H1 (cell line): Measurements from ENCODE around the gene TFB2M. TPM values are rescaled to one million over a fixed set of nuclear protein-coding genes. Genes with fewer than 3 reads are reported as not detected.

ENCODE experiments used
- CTCF ChIA-PET: fragments of 300-600 bp; sonication (Branson Sonifier 250); formaldehyde crosslinking; loops from one replicate; lab custom pipeline; 2021; ENCODE audit not compliant: partially characterized antibody; lab: Charles Lee
- POLR2A ChIA-PET: fragments of 300-600 bp; sonication (Branson Sonifier 250); formaldehyde crosslinking; loops from one replicate; lab custom pipeline; 2021; ENCODE audit warnings: inconsistent platforms; ENCODE audit not compliant: partially characterized antibody; lab: Charles Lee
- DNase-seq, 2 experiments: peaks; one replicate each; pipeline versions ENCODE4 v3.0.0 to v3.0.0-alpha.2; 2010 to 2022; ENCODE audit warnings: low spot score in 2 of 2, low read depth in 1 of 2, mixed read lengths in 1 of 2
- FAIRE-seq: peaks from 2 replicates; lab custom pipeline; 2011; peaks lifted over from hg19 to GRCh38; lab: Jason Lieb, UNC
- H2AFZ ChIP-seq: 2 replicates; pipeline ENCODE4 v1.8.1; 2012; ENCODE audit warnings: low read length, inconsistent platforms
- H2AK5ac ChIP-seq: 2 replicates; pipeline ENCODE4 v1.6.1; 2013; ENCODE audit warnings: low read depth, low read length
- H2BK120ac ChIP-seq: replicated peaks from 2 replicates; pipeline ENCODE3; 2013; ENCODE audit warnings: low read depth, low read length, inconsistent platforms
- H2BK12ac ChIP-seq: 2 replicates; pipeline ENCODE4 v1.6.1; 2013; ENCODE audit warnings: low read depth, low read length
- H2BK15ac ChIP-seq: 2 replicates; pipeline ENCODE4 v1.6.1; 2013; ENCODE audit warnings: low read length
- H2BK20ac ChIP-seq: 2 replicates; pipeline ENCODE4 v1.6.1; 2013; ENCODE audit warnings: low read length
- H2BK5ac ChIP-seq: 2 replicates; pipeline ENCODE4 v1.6.1; 2013; ENCODE audit warnings: low read depth, low read length
- H3K14ac ChIP-seq: 2 replicates; pipeline ENCODE4 v1.6.1; 2013; ENCODE audit warnings: inconsistent platforms; ENCODE audit not compliant: insufficient read length
- H3K18ac ChIP-seq: 2 replicates; pipeline ENCODE4 v1.6.1; 2013; ENCODE audit warnings: low read length; ENCODE audit errors: extremely low read depth
- H3K23ac ChIP-seq: 2 replicates; pipeline ENCODE4 v1.6.1; 2013; ENCODE audit warnings: inconsistent platforms; ENCODE audit not compliant: insufficient read length
- H3K23me2 ChIP-seq: 2 replicates; pipeline ENCODE4 v1.6.1; 2013; ENCODE audit warnings: low read depth, low read length
- H3K27ac ChIP-seq: 2 replicates; pipeline ENCODE4 v1.6.1; 2011; ENCODE audit warnings: low read depth, low read length, inconsistent platforms
- H3K27me3 ChIP-seq, 4 experiments: replicated peaks in 1 of 4; 1 replicate in 1 of 4; 2 replicates in 3 of 4; pipeline versions ENCODE4 v1.6.1 to v1.8.1; 2011 to 2013; ENCODE audit warnings: low read length in 3 of 4, mild to moderate bottlenecking in 3 of 4, inconsistent platforms in 2 of 4, mixed read lengths in 2 of 4, moderate library complexity in 1 of 4; ENCODE audit not compliant: control insufficient read depth in 3 of 4, insufficient read depth in 3 of 4; ENCODE audit errors: extremely low read depth in 1 of 4
- H3K36me3 ChIP-seq, 4 experiments: 2 replicates each; pipeline versions ENCODE4 v1.6.1 to v1.8.1; 2011 to 2013; ENCODE audit warnings: mild to moderate bottlenecking in 4 of 4, low read length in 3 of 4, moderate library complexity in 2 of 4, control low read depth in 1 of 4, inconsistent platforms in 1 of 4; ENCODE audit not compliant: insufficient read depth in 4 of 4, control insufficient read depth in 2 of 4
- H3K4ac ChIP-seq: replicated peaks from 2 replicates; pipeline ENCODE3; 2013; ENCODE audit warnings: low read length, low read depth, mixed read lengths, inconsistent platforms; ENCODE audit not compliant: insufficient read length
- H3K4me1 ChIP-seq, 4 experiments: replicated peaks in 1 of 4; 1 replicate in 1 of 4; 2 replicates in 3 of 4; pipeline versions ENCODE4 v1.6.1 to v1.8.1; 2011 to 2013; ENCODE audit warnings: low read length in 3 of 4, inconsistent platforms in 2 of 4, mixed read lengths in 1 of 4; ENCODE audit not compliant: insufficient read depth in 4 of 4, control insufficient read depth in 3 of 4
- H3K4me2 ChIP-seq, 2 experiments: 2 replicates each; pipeline versions ENCODE4 v1.6.1 to v1.8.1; 2011 to 2013; ENCODE audit warnings: low read depth in 2 of 2, low read length in 2 of 2, control low read depth in 1 of 2, inconsistent platforms in 1 of 2, mild to moderate bottlenecking in 1 of 2; ENCODE audit not compliant: insufficient read depth in 1 of 2
- H3K4me3 ChIP-seq, 4 experiments: fragments of 200-600, 300-600 bp in 1 of 4; sonication (generic), shearing (Covaris generic), sonication (Bioruptor Twin) in 1 of 4; 2 replicates each; pipeline versions ENCODE4 v1.5.1 to v1.8.1; 2011 to 2016; ENCODE audit warnings: low read length in 4 of 4, low read depth in 3 of 4, control low read depth in 2 of 4, inconsistent platforms in 2 of 4, mild to moderate bottlenecking in 2 of 4, mixed read lengths in 1 of 4, moderate library complexity in 1 of 4; ENCODE audit not compliant: insufficient read depth in 2 of 4; ENCODE audit errors: extremely low read depth in 1 of 4
- H3K56ac ChIP-seq: replicated peaks from 2 replicates; pipeline ENCODE3; 2013; ENCODE audit warnings: low read depth, mild to moderate bottlenecking, mixed read lengths, low read length, inconsistent platforms; ENCODE audit not compliant: insufficient read length
- H3K79me1 ChIP-seq: 2 replicates; pipeline ENCODE4 v1.6.1; 2013; ENCODE audit warnings: low read depth, low read length, control low read depth
- H3K79me2 ChIP-seq, 2 experiments: 2 replicates each; pipeline versions ENCODE4 v1.6.1 to v1.8.1; 2012 to 2013; ENCODE audit warnings: low read length in 2 of 2, mild to moderate bottlenecking in 2 of 2, inconsistent platforms in 1 of 2; ENCODE audit not compliant: insufficient read depth in 2 of 2, control insufficient read depth in 1 of 2
- H3K9ac ChIP-seq, 4 experiments: replicated peaks in 1 of 4; 1 replicate in 1 of 4; 2 replicates in 3 of 4; pipeline versions ENCODE4 v1.6.1 to v1.8.1; 2011 to 2013; ENCODE audit warnings: low read depth in 3 of 4, low read length in 3 of 4, control low read depth in 2 of 4, mild to moderate bottlenecking in 2 of 4, moderate library complexity in 2 of 4, inconsistent platforms in 1 of 4; ENCODE audit errors: extremely low read depth in 1 of 4
- H3K9me3 ChIP-seq, 2 experiments: 2 replicates each; pipeline versions ENCODE4 v1.6.1 to v1.8.1; 2012 to 2013; ENCODE audit warnings: mild to moderate bottlenecking in 2 of 2, moderate library complexity in 2 of 2, control low read depth in 1 of 2, inconsistent platforms in 1 of 2, low read depth in 1 of 2, low read length in 1 of 2, mixed read lengths in 1 of 2; ENCODE audit not compliant: insufficient read depth in 2 of 2
- H4K20me1 ChIP-seq, 2 experiments: replicated peaks in 1 of 2; 2 replicates each; pipeline versions ENCODE3 to v1.8.1; 2011 to 2013; ENCODE audit warnings: inconsistent platforms in 2 of 2, low read length in 2 of 2, mild to moderate bottlenecking in 1 of 2; ENCODE audit not compliant: insufficient read depth in 2 of 2, control insufficient read depth in 1 of 2
- H4K5ac ChIP-seq: 2 replicates; pipeline ENCODE4 v1.6.1; 2013; ENCODE audit warnings: low read length, low read depth, mixed read lengths, inconsistent platforms; ENCODE audit not compliant: insufficient read length
- H4K8ac ChIP-seq: 2 replicates; pipeline ENCODE4 v1.8.0; 2013; ENCODE audit warnings: mild to moderate bottlenecking, moderate library complexity, low read length, inconsistent platforms; ENCODE audit not compliant: insufficient read depth; ENCODE audit errors: extremely low read depth
- H4K91ac ChIP-seq: replicated peaks from 2 replicates; pipeline ENCODE3; 2013; ENCODE audit warnings: low read length, mixed read lengths, inconsistent platforms; ENCODE audit not compliant: insufficient read length
- KDM1A ChIP-seq: fragments of 200-600, 300-600 bp; sonication (generic); IDR thresholded peaks from 2 replicates; pipeline ENCODE4 v1.7.1; 2016; ENCODE audit warnings: mild to moderate bottlenecking, low read length, borderline replicate concordance
- WGBS, 2 experiments: shearing (Covaris generic) in 1 of 2; methylation state at CpG; one replicate each; pipeline versions ENCODE4 v1.1.6 to v1.1.7; 2013 to 2015; ENCODE audit warnings: low lambda C conversion rate in 2 of 2, mixed read lengths in 2 of 2, inconsistent platforms in 1 of 2, low coverage in 1 of 2, missing lambda C conversion rate in 1 of 2; ENCODE audit not compliant: insufficient replicate concordance in 2 of 2, insufficient coverage in 1 of 2, insufficient read length in 1 of 2; ENCODE audit errors: extremely low coverage in 1 of 2, missing lambda C conversion rate in 1 of 2; 5-methylcytosine and 5-hydroxymethylcytosine counted together
- polyA plus RNA-seq, 7 experiments: library from polyadenylated mRNA; depleted of rRNA in 3 of 7; stranded (reverse) in 5 of 7; unstranded in 2 of 7; fragments of >200 nt in 5 of 7; fragments of 200-250 nt in 2 of 7; gene quantifications; 1 replicate in 5 of 7; 2 replicates in 1 of 7; 4 replicates in 1 of 7; pipeline versions ENCODE4 v1.2.1 to v1.2.3, GENCODE V29; 2011 to 2013; ENCODE audit warnings: missing spikeins in 2 of 7, mixed read lengths in 2 of 7
- total RNA-seq: library from RNA; stranded (reverse); fragmentation: NEBNext Ultra II Directional; extraction: Animal tissue kit (Norgen Biotek cat#: 25700); gene quantifications from 2 replicates; pipeline ENCODE4 v1.2.1, GENCODE V29; 2021

The TFB2M gene
- total and polyA plus RNA-seq, 2 of the 8 experiments (the other 6 are each of a cell fraction or from before 2014, with no cell fraction given), result 10.4 to 22.0 TPM

DNA sequence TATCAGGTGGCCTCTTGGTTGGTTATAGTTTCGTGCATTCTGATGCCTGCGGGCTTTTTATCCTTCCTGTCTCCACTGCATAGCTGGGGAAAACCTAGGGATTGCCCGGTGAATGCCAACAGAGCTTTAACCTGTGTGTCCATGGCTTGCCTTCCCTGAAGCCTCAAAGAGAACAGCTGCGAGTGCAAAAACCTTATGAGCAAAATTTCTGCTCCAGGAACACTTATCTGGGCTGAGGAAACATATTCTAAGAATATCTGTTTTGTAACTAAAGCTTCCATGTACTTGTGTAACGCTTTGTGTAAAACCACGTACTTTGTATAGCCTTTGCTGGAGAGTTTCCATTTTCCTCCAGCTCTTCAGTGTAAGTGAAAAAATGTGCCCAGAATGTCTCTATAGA lies 7.4 kb upstream of the TFB2M start:
- no peak overlapping the region for H2BK15ac ChIP-seq
- H3K27me3 ChIP-seq, result no peaks in the 10 kb centered on the region
- no peak overlapping the region for H4K8ac ChIP-seq
- no peak overlapping the region for H2BK5ac ChIP-seq
- no peak overlapping the region for H3K23ac ChIP-seq
- no peak overlapping the region for H3K4ac ChIP-seq
- no peak overlapping the region for H3K4me2 ChIP-seq
- no peak overlapping the region for H3K9ac ChIP-seq
- H2BK20ac ChIP-seq, result no peak overlapping the region
- no peak overlapping the region for H2BK12ac ChIP-seq
- H3K23me2 ChIP-seq, result no peaks in the 10 kb centered on the region
- no peak for FAIRE-seq
- H3K36me3 ChIP-seq, result no peaks in the 10 kb centered on the region
- H3K79me2 ChIP-seq, result peaks cover 0 to 52% of the 10 kb centered on the region in 2 experiments; a peak in 2 of 4 replicates
- H4K20me1 ChIP-seq, result peaks cover 0 to 5% of the 10 kb centered on the region in 2 experiments
- no peak for DNase-seq
- H3K79me1 ChIP-seq, result no peaks in the 10 kb centered on the region
- no peak overlapping the region for H3K14ac ChIP-seq
- no peak overlapping the region for H3K56ac ChIP-seq
- H3K4me3 ChIP-seq, result no peak overlapping the region
- no peak overlapping the region for H2AK5ac ChIP-seq
- no peaks in the 10 kb centered on the region for H3K4me1 ChIP-seq
- no peak overlapping the region for H3K27ac ChIP-seq
- CTCF ChIA-PET, result interaction anchor here (0.6 to 1.8 kb wide), 3 partner anchors 13 to 42 kb away, joined by 3 to 6 read pairs (median 3); no protein-coding TSS in a partner anchor
- H4K91ac ChIP-seq, result no peak overlapping the region
- H2BK120ac ChIP-seq, result no peak overlapping the region
- H3K18ac ChIP-seq, result no peak overlapping the region
- 90% methylated on average over 6 of the region's 6 CpGs; no CpG with 5 or more reads in 1 of the 2 experiments for WGBS, 2 experiments
- no peaks in the 10 kb centered on the region for H3K9me3 ChIP-seq
- POLR2A ChIA-PET, result no interaction called here
- H4K5ac ChIP-seq, result no peak overlapping the region
- no peak overlapping the region for H2AFZ ChIP-seq
- no peak for TF ChIP-seq KDM1A
